Testis (tissue), 3 donors: ENCODE results near the gene GSTM4. TPM values are rescaled to one million over a fixed set of nuclear protein-coding genes. Genes with fewer than 3 reads are reported as not detected.

Experiments used
- DNase-seq: peaks from one replicate; pipeline ENCODE4 v3.0.0-alpha.2; 2019
- H3K27ac ChIP-seq, 2 donors: fragments of 200-600 bp; sonication (generic); one replicate each; pipeline ENCODE4 v1.5.1; 2019
- H3K27me3 ChIP-seq: fragments of 200-600 bp; sonication (generic); one replicate; pipeline ENCODE4 v1.5.1; 2019
- H3K36me3 ChIP-seq: fragments of 200-600 bp; sonication (generic); one replicate; pipeline ENCODE4 v1.5.1; 2017; ENCODE audit warnings: low read depth; ENCODE audit errors: missing control alignments
- H3K4me1 ChIP-seq: fragments of 200-600 bp; sonication (generic); one replicate; pipeline ENCODE4 v1.5.1; 2019
- H3K4me3 ChIP-seq, 2 donors: fragments of 200-600 bp; sonication (generic); one replicate each; pipeline ENCODE4 v1.5.1; 2017 to 2019
- H3K9me3 ChIP-seq: fragments of 200-600 bp; sonication (generic); one replicate; pipeline ENCODE4 v1.5.1; 2017
- POLR2A ChIP-seq: fragments of 450-650 bp; IDR thresholded peaks from one replicate; pipeline ENCODE4 v1.6.1; 2017; ENCODE audit warnings: antibody characterized with exemption, mild to moderate bottlenecking, moderate library complexity
- WGBS, 2 donors: methylation state at CpG; one replicate each; pipeline ENCODE4 v1.1.5; 2018; 5-methylcytosine and 5-hydroxymethylcytosine counted together
- intact Hi-C: fragments of 100-400 bp; cut with DNase I; formaldehyde crosslinking; loops from one replicate; pipeline ENCODE4 v1.15.1; 2023; ENCODE audit warnings: low total_unique reads
- polyA plus RNA-seq: library from polyadenylated mRNA; stranded (reverse); fragments of 350-450 nt; fragmentation: Illumina TruSeq; extraction: RNeasy Lipid Tissue Mini Kit (QIAGEN cat#74804); gene quantifications from one replicate; pipeline ENCODE4 v1.2.3, GENCODE V29; 2014; ENCODE audit warnings: low read depth, low replicate concordance; ENCODE audit not compliant: insufficient read depth
- total RNA-seq, 2 donors: library from RNA; depleted of rRNA; stranded (reverse); fragments of >200 nt; gene quantifications; one replicate each; pipeline ENCODE4 v1.2.3, GENCODE V29; 2016
- TF ChIP-seq, protein P1 (sequence below), 3 experiments: fragments of 450-650 bp in 2 of 3; fragments of 200-600 bp in 1 of 3; sonication (generic) in 1 of 3; IDR thresholded peaks; one replicate each; pipeline ENCODE4 v1.5.1; 2016 to 2019; ENCODE audit warnings: antibody characterized with exemption in 3 of 3, mild to moderate bottlenecking in 2 of 3, moderate library complexity in 1 of 3

The GSTM4 gene
- total and polyA plus RNA-seq, 3 donors from 2014 or later = 42.0 to 61.8 (median 58.6) TPM

- TF ChIP-seq, protein P1, sequence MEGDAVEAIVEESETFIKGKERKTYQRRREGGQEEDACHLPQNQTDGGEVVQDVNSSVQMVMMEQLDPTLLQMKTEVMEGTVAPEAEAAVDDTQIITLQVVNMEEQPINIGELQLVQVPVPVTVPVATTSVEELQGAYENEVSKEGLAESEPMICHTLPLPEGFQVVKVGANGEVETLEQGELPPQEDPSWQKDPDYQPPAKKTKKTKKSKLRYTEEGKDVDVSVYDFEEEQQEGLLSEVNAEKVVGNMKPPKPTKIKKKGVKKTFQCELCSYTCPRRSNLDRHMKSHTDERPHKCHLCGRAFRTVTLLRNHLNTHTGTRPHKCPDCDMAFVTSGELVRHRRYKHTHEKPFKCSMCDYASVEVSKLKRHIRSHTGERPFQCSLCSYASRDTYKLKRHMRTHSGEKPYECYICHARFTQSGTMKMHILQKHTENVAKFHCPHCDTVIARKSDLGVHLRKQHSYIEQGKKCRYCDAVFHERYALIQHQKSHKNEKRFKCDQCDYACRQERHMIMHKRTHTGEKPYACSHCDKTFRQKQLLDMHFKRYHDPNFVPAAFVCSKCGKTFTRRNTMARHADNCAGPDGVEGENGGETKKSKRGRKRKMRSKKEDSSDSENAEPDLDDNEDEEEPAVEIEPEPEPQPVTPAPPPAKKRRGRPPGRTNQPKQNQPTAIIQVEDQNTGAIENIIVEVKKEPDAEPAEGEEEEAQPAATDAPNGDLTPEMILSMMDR (IDR thresholded peaks at IDR 0.05) = no peak
- H3K36me3 ChIP-seq = no peaks in the 10 kb centered on the region
- no peaks in the 10 kb centered on the region for H3K27me3 ChIP-seq
- intact Hi-C loops = loop anchor here (5.0 to 10.0 kb wide), 2 partner anchors 89 to 349 kb away; partner anchors contain the start of genes AHCYL1 and GNAI3
- H3K4me3 ChIP-seq = no peak overlapping the region
- no peak overlapping the region for H3K27ac ChIP-seq
- 73 to 89% methylated on average over 2 of the region's 2 CpGs for WGBS, 2 donors
- no peak for DNase-seq
- H3K4me1 ChIP-seq = peaks cover 35% of the 10 kb centered on the region
- H3K9me3 ChIP-seq = no peaks in the 10 kb centered on the region
These were observed 20.1 kb upstream of the GSTM4 start for GRCh38 chr1:109635862-109636200.

GRCh38 chr1:109636201-109636952, 19.5 kb upstream of the GSTM4 start:
- Histone ChIP-seq H3K27me3 (no peaks in the 10 kb centered on the region), H3K27ac (no peak overlapping the region), H3K4me3 (no peak overlapping the region), H3K4me1 (peaks cover 31% of the 10 kb centered on the region), H3K36me3 (no peaks in the 10 kb centered on the region), H3K9me3 (no peaks in the 10 kb centered on the region)
- WGBS, 2 donors = 52 to 72% methylated on average over 9 of the region's 9 CpGs
- intact Hi-C loops = loop anchor here (5.0 to 10.0 kb wide), 2 partner anchors 89 to 348 kb away; partner anchors contain the start of genes AHCYL1 and GNAI3
- DNase-seq = no peak
- TF ChIP-seq, protein P1 (IDR thresholded peaks at IDR 0.05) = no peak
- no peak for TF ChIP-seq POLR2A

DNA sequence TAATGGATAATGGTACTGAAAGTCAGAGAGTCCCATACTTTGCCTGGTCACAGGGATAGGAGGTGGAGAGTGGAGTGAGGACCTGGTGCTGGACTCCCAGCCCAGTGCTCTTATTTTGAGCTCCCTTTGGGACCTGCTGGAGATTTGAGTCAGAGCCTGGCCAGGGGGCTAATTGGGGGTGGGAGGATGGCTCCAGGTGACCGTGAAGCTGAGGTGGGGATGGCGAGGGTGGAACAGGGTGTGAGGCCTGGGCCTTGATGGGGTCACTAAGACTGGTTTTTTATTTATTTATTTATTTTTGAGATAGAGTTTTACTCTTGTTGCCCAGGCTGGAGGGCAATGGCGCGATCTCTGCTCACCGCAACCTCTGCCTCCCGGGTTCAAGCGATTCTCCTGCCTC, 18.5 kb upstream of the GSTM4 start:
- TF ChIP-seq POLR2A = no peak
- TF ChIP-seq, protein P1 (IDR thresholded peaks at IDR 0.05) = no peak
- Histone ChIP-seq H3K36me3 (no peaks in the 10 kb centered on the region), H3K4me3 (no peak overlapping the region), H3K9me3 (no peaks in the 10 kb centered on the region), H3K4me1 (peaks cover 21% of the 10 kb centered on the region), H3K27me3 (no peaks in the 10 kb centered on the region), H3K27ac (no peak overlapping the region)
- intact Hi-C loops = loop anchor here (5.0 to 10.0 kb wide), 2 partner anchors 90 to 347 kb away; partner anchors contain the start of genes AHCYL1 and GNAI3
- 94 to 95% methylated on average over 7 of the region's 7 CpGs for WGBS, 2 donors
- no peak for DNase-seq

- H3K27me3 ChIP-seq = no peaks in the 10 kb centered on the region
- intact Hi-C loops = loop anchor here (5.0 to 10.0 kb wide), 2 partner anchors 92 to 346 kb away; partner anchors contain the start of genes AHCYL1 and GNAI3
- H3K36me3 ChIP-seq = no peaks in the 10 kb centered on the region
- WGBS, 2 donors = 85 to 91% methylated on average over 7 to 9 of the region's 9 CpGs
- no peak for DNase-seq
- H3K9me3 ChIP-seq = no peaks in the 10 kb centered on the region
- no peak overlapping the region for H3K4me3 ChIP-seq
- TF ChIP-seq POLR2A = no peak
- TF ChIP-seq, protein P1 (IDR thresholded peaks at IDR 0.05) = no peak
- H3K27ac ChIP-seq = no peak overlapping the region
- peaks cover 19% of the 10 kb centered on the region for H3K4me1 ChIP-seq
These were observed 16.6 kb upstream of the GSTM4 start for GRCh38 chr1:109639063-109639840.
